ENCODE data around the gene KCTD13.
A peak's percentile ranks its signal among the peaks of the same experiment; 100 is the strongest.

KCTD13 gene

DNA sequence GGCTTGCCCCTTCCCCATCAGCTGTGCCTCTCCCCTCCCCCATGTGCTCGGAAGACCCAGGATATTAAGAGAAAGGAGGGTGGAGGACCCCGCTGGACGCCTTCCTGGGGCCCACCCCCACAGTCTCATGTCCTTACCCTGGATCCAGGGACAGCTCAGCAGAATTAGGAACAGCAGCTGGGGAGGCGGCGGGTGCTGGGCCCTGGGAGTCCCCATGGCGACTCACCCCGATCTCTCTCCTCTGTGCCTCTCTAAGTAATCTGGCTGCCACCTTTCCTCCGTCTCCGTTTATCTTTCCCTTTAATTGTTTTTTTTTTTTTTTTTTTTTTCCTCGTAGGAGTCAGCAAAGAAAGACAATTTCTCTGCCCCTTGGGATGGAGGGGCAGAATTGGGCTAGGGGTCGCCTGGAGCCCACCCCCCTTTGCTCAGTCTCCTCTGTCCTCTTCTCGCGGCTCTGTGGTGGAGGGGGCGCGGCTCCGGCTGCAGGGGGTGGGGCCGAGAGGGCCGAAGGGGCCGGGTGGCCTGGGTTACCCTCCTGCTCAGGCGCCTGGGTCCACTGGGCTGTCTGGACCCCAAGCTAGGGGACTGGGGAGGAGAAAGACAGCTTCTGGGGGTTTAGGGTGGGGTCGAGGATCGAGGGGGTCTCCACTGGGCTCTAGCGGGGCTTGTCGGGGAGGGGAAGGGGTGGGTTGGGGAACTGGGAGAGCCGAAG lies 27.1 kb downstream of the KCTD13 start:
- TF ChIP-seq, protein P1, sequence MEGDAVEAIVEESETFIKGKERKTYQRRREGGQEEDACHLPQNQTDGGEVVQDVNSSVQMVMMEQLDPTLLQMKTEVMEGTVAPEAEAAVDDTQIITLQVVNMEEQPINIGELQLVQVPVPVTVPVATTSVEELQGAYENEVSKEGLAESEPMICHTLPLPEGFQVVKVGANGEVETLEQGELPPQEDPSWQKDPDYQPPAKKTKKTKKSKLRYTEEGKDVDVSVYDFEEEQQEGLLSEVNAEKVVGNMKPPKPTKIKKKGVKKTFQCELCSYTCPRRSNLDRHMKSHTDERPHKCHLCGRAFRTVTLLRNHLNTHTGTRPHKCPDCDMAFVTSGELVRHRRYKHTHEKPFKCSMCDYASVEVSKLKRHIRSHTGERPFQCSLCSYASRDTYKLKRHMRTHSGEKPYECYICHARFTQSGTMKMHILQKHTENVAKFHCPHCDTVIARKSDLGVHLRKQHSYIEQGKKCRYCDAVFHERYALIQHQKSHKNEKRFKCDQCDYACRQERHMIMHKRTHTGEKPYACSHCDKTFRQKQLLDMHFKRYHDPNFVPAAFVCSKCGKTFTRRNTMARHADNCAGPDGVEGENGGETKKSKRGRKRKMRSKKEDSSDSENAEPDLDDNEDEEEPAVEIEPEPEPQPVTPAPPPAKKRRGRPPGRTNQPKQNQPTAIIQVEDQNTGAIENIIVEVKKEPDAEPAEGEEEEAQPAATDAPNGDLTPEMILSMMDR (IDR thresholded peaks at IDR 0.05; ENCODE audit: low read depth, low read length), result no peak
- H3K4me3 ChIP-seq (ENCODE audit: low read depth, low read length), result 0 out of 2 replicates have a peak overlapping the region, but pooled peaks have one; percentile 64

DNA sequence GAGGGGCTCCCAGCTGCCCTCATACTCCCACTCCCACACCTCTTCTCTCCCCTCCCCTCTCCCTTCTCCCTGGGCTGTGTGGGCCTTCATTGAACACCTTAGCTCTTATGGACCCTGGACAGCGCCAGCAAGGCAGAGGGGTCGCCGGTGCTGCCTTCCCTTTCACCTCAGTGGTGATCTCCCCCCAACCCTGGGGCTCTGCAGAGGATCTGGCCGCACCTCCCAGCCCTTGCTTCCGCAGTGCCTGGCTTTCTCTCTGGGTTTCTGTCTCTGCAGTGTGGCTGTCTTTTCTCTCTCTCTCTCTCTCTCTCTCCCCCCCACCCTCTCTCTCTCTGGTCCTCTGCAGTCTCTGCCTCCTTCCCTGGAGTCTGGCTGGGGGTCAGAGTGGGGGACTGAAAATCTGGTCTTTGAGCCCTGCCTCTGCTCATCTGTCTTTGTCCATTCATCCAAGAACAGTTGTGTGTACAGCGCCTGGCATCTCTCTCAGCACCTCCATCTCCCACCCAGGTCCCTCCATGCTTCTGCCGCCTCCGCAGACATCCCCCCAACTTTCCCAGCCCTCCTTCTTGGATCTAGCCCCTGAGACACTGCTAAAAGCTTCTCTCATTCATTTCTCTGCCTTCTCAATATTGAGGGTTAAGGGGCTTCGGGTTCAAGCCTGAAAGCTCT lies 27.8 kb downstream of the KCTD13 start:
- H3K4me3 ChIP-seq (ENCODE audit: low read depth, low read length), result no peak overlapping the region
- TF ChIP-seq, protein P1 (IDR thresholded peaks at IDR 0.05; ENCODE audit: low read depth, low read length), result no peak

DNA sequence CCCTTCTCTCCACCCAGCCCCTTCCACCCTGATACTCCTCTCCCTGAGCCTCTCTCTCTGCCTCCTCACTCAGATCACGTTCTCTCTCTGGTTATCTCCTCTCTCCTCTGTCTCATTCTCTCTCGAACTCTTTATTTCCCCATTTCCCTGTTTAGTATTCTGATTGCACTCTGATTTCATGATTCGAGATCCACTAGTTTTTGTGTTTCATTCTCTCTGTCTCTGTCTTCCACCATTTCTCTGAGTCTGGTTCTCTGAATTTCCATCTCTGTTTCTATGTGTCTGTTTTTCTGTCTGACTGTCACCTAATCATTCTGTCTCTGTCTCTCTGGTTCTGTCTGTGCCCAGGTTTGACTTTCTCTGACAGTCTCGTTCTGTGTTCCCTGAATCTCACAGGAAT lies 28.7 kb downstream of the KCTD13 start:
- TF ChIP-seq, protein P1 (IDR thresholded peaks at IDR 0.05; ENCODE audit: low read depth, low read length), result no peak
- no peak overlapping the region for H3K4me3 ChIP-seq (ENCODE audit: low read depth, low read length)

DNA sequence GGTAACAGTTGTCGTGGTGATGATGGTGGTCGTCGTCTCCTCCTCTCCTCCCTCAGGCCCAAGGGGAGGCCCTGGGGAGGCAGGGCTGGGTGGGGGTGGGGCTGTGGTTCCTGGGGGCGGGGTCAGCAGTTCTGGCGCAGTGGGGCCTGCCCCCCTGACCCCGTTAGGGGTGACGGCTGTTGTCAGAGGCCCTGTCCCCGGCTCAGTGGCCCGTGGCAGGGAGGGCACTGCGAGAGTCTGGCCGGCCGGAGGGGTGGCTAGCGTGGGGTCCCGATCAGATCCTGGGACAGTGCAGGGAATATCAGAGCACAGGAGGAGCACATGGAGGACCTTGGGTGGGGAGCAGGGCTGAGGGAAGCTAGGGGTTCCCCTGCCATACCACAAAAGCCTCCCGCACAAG lies 29.2 kb downstream of the KCTD13 start:
- H3K4me3 ChIP-seq (ENCODE audit: low read depth, low read length), result no peak overlapping the region
- TF ChIP-seq, protein P1 (IDR thresholded peaks at IDR 0.05; ENCODE audit: low read depth, low read length), result no peak

GRCh38 chr16:29894352-29894751 lies 31.7 kb downstream of the KCTD13 start:
- TF ChIP-seq, protein P1 (IDR thresholded peaks at IDR 0.05; ENCODE audit: low read depth, low read length), result no peak
- no peak overlapping the region for H3K4me3 ChIP-seq (ENCODE audit: low read depth, low read length)

GRCh38 chr16:29893553-29893952 lies 32.5 kb downstream of the KCTD13 start:
- TF ChIP-seq, protein P1 (IDR thresholded peaks at IDR 0.05; ENCODE audit: low read depth, low read length), result no peak
- no peak overlapping the region for H3K4me3 ChIP-seq (ENCODE audit: low read depth, low read length)

GRCh38 chr16:29892458-29892813 lies 33.6 kb downstream of the KCTD13 start:
- no peak overlapping the region for H3K4me3 ChIP-seq (ENCODE audit: low read depth, low read length)
- TF ChIP-seq, protein P1 (IDR thresholded peaks at IDR 0.05; ENCODE audit: low read depth, low read length), result no peak

Data from WI38 (cell line).